H4 (cell line): ENCODE measurements around the gene MAP2K5. TPM values are rescaled to one million over a fixed set of nuclear protein-coding genes. Genes with fewer than 3 reads are reported as not detected.

Experiments used
- DNase-seq: peaks from one replicate; pipeline ENCODE4 v3.0.0-alpha.2; 2015; ENCODE audit warnings: low spot score
- total RNA-seq: library from RNA; depleted of rRNA; stranded (reverse); fragments of >200 nt; shearing (Covaris generic); gene quantifications from 2 replicates; pipeline ENCODE4 v1.2.3, GENCODE V29; 2014

MAP2K5 gene
- total RNA-seq, 1 experiment from 2014 or later, result 6.6 TPM

- no peak for DNase-seq
Observed at GRCh38 chr15:67723294-67724024, 181.0 kb downstream of the MAP2K5 start.

- no peak for DNase-seq
Observed at GRCh38 chr15:67724691-67725375, 182.3 kb downstream of the MAP2K5 start.

- DNase-seq, result no peak
Observed at GRCh38 chr15:67730135-67730534, 187.6 kb downstream of the MAP2K5 start.

DNA sequence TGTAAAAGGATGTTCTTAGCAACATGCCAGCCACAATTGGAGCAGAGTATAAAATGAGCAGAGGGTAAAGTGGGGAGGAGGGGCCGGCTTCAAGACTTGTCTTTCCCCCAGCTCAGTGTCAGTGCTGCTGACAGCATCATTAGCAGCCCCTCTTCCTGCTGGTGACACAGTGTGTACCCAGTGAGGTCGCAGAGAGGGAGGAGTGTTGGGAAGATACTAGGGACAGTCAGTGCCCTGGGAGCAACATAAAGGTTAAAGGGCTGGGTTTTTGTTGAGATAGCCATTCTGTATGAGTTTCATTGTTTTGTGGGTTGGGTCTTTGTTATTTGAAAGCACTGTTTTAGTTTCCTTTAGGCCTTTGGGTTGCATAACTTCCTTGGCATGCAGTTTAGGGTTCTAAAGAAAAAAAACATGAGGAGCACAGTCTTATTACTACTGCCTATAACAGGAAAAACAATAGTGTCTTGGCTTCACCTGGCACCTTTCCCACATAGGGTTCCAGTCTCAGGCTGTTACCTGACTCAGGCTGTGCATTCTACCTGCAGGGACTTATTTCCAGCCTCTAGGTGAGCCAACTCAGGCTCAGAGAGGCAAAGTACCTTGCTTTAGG lies 188.7 kb downstream of the MAP2K5 start:
- no peak for DNase-seq

GRCh38 chr15:67732164-67732563 lies 189.7 kb downstream of the MAP2K5 start:
- DNase-seq, result no peak

- no peak for DNase-seq
Observed at GRCh38 chr15:67732671-67733374, 190.3 kb downstream of the MAP2K5 start.

GRCh38 chr15:67735896-67736295 lies 193.4 kb downstream of the MAP2K5 start:
- no peak for DNase-seq

GRCh38 chr15:67736810-67737209 lies 194.3 kb downstream of the MAP2K5 start:
- no peak for DNase-seq

DNA sequence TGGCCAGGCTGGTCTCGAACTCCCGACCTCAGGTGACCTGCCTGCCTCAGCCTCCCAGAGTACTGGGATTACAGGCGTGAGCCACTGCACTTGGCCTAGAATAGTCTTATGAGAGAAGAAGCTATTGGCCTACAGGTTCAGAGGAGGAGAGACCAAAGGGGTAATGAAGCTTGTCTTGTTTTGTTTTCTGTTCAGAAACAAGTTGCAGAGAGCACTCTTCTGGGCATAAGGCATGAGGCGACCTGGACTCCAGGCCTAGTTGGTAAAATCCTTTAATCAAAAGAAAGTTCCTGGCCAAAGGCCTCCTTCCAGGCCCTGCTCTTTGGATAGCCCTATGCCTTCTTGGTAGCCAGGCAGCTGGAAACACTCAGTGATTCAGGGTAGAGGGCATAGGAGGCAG lies 195.6 kb downstream of the MAP2K5 start:
- DNase-seq, result no peak

GRCh38 chr15:67740405-67740804 lies 197.9 kb downstream of the MAP2K5 start:
- no peak for DNase-seq

- DNase-seq, result no peak
Observed at GRCh38 chr15:67741308-67741707, 198.8 kb downstream of the MAP2K5 start.

DNA sequence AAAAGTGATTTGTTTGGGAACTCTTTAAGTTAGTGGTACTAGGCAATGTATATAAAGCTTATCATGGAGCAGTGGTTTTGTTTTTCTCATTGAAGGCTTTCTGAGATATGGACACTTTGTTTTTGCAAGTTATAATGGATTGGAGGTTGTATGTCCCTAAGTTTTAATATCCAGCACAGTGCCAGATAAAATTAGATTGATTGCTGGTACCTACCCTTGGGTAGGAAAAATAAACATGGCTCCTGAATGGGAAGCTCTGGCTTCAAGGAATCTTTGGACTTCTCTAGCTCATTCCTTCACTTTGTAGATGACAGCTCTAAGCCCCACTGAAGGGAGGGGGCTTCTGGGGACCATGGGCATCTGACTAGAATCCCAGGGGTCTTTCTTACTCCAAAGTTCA lies 201.1 kb downstream of the MAP2K5 start:
- no peak for DNase-seq

GRCh38 chr15:67744331-67745072 lies 202.0 kb downstream of the MAP2K5 start:
- no peak for DNase-seq

GRCh38 chr15:67745073-67746006 lies 202.8 kb downstream of the MAP2K5 start:
- DNase-seq, result no peak

DNA sequence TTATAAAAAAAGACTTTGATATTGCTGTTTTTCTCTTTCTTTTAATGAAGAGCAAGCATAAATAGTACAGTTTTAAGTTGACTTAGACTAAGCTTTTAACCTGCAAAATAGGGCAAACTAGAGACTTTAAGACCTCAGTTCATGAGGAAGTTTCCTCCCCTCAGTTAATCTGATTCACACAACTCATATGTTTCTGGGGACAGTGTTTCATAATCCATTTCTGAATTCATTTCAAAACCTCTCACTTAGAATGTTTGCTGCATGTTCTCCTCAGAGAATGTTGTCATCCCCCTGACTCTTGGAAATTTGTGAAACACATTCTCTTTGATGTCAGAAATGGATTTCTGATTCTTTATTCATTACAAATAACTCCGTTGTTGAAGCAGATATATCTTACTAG lies 203.5 kb downstream of the MAP2K5 start:
- DNase-seq, result no peak

DNA sequence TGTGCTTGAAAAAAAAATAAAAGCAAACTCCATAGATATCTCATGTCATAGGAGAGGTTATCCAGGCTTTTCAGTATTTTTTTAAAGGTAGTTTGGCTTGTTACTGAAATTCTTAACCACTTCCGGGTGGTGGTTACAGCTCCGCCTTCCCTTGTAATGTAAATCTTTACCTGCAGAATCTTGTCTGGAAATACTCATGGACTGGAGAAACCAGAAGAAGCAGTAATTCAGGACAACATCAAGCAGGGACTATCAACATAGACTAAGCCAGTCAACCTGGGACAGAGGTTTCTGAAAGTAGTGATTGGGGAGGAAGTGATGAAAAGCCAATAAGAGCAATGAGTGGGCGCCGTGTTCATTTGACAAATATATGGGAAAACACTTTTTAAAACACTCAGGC lies 203.9 kb downstream of the MAP2K5 start:
- DNase-seq, result no peak

DNA sequence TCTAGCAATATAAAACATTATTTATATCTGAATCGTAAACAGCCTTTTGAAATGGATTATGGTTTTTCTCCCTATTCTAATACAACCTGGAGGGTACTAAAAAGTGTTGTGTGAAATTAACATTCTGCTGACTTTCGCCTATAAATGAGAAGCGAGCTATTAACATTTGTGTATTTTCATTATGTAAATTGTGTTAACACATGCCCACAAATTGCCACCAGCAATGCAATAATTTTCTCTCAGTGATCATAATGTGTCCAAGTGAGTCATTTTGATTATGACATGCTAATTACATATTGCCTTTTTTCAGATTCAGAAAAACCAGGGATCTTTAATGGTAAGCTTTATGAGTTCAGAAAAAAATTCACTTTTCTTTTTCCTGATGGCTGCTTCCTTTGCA lies 205.4 kb downstream of the MAP2K5 start:
- DNase-seq, result no peak

- DNase-seq, result no peak
Observed at GRCh38 chr15:67750371-67750770, 207.9 kb downstream of the MAP2K5 start.

- no peak for DNase-seq
Observed at GRCh38 chr15:67753891-67754290, 211.4 kb downstream of the MAP2K5 start.

- DNase-seq, result no peak
Observed at GRCh38 chr15:67755264-67755663, 212.8 kb downstream of the MAP2K5 start.

DNA sequence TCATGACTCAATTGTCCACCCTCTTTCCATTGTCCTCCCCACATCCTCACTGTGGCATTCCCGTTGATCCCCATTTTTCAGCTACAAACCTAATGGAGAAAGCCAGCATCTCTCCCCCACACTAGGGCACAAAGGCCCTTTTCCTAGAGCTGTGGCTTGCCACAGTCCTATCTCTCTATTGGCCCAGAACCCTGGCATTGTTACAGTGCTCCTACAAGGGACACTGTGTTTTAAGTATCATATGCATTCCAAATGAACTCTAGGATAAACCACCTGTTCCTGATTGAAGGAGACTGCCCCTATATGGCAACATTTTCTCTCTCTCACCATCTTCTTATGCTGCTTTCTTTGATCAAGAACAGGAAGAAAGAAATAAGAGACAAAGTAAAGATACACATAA lies 213.4 kb downstream of the MAP2K5 start:
- no peak for DNase-seq
